Measurements from ENCODE around the gene GNGT2. TPM values are rescaled to one million over a fixed set of nuclear protein-coding genes. Genes with fewer than 3 reads are reported as not detected.

Gene GNGT2
- total and polyA plus RNA-seq, 4 donors, result 1.8 to 12.3 (median 7.3) TPM

DNA sequence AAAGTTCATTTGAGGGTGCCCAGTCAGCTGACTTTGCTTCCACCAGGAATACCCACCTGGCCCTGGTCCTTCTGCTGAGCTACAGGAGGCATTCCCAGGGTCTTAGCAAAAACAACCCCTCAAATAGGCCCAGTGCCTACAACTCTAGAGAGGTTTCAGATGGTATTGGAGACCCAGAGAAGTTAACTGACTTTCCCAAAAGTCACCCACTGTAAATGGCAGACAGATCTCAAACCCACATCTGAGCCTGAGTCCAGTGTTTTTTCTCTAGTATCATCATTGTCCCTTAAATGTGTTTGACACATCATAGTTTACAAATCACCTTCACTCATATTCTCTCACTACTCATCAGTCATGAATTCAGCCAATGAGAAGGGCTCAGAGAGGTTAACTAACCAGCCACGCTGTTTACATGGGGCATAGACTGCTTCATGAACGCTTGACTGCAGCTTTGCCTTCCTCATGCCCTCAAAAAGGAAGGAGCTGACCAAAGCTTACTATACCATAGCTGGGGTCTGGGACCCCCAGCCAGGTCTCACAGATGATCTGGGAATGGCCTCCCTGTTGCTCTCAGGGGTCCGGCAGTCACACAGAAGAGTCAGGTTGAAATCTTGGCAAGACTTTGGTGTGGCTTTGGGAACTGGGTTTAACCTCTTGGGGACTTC, 16.5 kb upstream of the GNGT2 start:
- WGBS, 2 donors, result 48 to 85% methylated on average over 3 of the region's 3 CpGs
- Histone ChIP-seq H3K36me3 (ENCODE audit: control insufficient read depth in 4 of 4, insufficient read depth in 4 of 4, low read length in 4 of 4) (peaks cover 0 to 3% (median 0%) of the 10 kb centered on the region in 4 donors), H3K27ac (ENCODE audit: low read depth in 1 of 2, low read length in 1 of 2) (no peak overlapping the region), H3K9ac (ENCODE audit: insufficient read depth in 1 of 2, low read length in 2 of 2) (no peak overlapping the region), H3K27me3 (ENCODE audit: control insufficient read depth in 3 of 3, insufficient read depth in 3 of 3, low read length in 2 of 3) (peaks cover 0 to 77% (median 58%) of the 10 kb centered on the region in 3 donors), H3K4me1 (ENCODE audit: control insufficient read depth in 5 of 5, insufficient read depth in 5 of 5, low read length in 5 of 5) (peaks cover 0 to 24% (median 0%) of the 10 kb centered on the region in 5 donors), H3K4me3 (no peak overlapping the region), H3K9me3 (ENCODE audit: control insufficient read depth in 4 of 4, insufficient read depth in 3 of 4, low read length in 3 of 4) (no peaks in the 10 kb centered on the region)
- TF ChIP-seq, protein P1, sequence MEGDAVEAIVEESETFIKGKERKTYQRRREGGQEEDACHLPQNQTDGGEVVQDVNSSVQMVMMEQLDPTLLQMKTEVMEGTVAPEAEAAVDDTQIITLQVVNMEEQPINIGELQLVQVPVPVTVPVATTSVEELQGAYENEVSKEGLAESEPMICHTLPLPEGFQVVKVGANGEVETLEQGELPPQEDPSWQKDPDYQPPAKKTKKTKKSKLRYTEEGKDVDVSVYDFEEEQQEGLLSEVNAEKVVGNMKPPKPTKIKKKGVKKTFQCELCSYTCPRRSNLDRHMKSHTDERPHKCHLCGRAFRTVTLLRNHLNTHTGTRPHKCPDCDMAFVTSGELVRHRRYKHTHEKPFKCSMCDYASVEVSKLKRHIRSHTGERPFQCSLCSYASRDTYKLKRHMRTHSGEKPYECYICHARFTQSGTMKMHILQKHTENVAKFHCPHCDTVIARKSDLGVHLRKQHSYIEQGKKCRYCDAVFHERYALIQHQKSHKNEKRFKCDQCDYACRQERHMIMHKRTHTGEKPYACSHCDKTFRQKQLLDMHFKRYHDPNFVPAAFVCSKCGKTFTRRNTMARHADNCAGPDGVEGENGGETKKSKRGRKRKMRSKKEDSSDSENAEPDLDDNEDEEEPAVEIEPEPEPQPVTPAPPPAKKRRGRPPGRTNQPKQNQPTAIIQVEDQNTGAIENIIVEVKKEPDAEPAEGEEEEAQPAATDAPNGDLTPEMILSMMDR (IDR thresholded peaks at IDR 0.05; ENCODE audit: control extremely low read depth, extremely low read depth), result no peak
- no peak for ATAC-seq (ENCODE audit: insufficient read depth, low FRiP score)
- no peak for DNase-seq

DNA sequence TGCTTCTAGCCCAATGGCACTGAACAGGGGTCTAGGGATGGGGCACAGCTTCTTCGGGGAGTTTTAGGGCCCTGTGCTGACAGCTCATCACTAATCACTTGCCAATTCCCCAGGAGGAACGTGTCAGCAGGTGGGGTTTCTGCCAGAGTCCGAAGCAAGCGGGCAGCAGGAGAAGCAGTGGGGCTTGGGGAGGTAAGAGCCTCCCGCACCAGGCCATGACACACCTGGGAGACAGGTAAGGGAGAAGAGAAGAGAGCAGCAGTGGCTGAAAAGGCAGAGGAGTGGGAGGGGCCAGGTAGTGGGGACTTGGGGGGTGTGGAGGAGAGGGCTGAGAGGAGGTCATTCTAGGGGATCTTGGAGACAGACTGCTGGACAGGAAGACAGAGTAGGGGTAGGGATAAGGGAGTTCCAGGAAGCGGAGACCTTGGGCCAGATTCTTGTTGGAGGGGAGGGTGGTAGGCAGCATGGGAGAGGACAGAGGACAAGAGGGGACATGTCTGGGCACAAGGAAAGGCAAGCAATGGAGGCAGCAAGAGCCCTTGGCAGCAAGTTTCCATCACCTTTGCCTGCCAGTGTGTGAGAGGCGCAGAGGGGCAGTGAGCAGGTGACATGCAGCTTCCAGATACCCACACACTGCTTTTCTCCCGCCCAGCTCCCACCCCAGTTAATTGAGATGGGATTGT, 15.3 kb upstream of the GNGT2 start:
- Histone ChIP-seq H3K9ac (ENCODE audit: insufficient read depth in 1 of 2, low read length in 2 of 2) (no peak overlapping the region), H3K27me3 (ENCODE audit: control insufficient read depth in 3 of 3, insufficient read depth in 3 of 3, low read length in 2 of 3) (peaks cover 0 to 68% (median 50%) of the 10 kb centered on the region in 3 donors), H3K9me3 (ENCODE audit: control insufficient read depth in 4 of 4, insufficient read depth in 3 of 4, low read length in 3 of 4) (no peaks in the 10 kb centered on the region), H3K36me3 (ENCODE audit: control insufficient read depth in 4 of 4, insufficient read depth in 4 of 4, low read length in 4 of 4) (peaks cover 0 to 6% (median 0%) of the 10 kb centered on the region in 4 donors), H3K4me1 (ENCODE audit: control insufficient read depth in 5 of 5, insufficient read depth in 5 of 5, low read length in 5 of 5) (peaks cover 0 to 19% (median 0%) of the 10 kb centered on the region in 5 donors), H3K4me3 (no peak overlapping the region), H3K27ac (ENCODE audit: low read depth in 1 of 2, low read length in 1 of 2) (no peak overlapping the region)
- ATAC-seq (ENCODE audit: insufficient read depth, low FRiP score), result no peak
- TF ChIP-seq, protein P1 (IDR thresholded peaks at IDR 0.05; ENCODE audit: control extremely low read depth, extremely low read depth), result no peak
- DNase-seq, result no peak
- WGBS, 2 donors, result 84 to 86% methylated on average over 8 of the region's 8 CpGs

DNA sequence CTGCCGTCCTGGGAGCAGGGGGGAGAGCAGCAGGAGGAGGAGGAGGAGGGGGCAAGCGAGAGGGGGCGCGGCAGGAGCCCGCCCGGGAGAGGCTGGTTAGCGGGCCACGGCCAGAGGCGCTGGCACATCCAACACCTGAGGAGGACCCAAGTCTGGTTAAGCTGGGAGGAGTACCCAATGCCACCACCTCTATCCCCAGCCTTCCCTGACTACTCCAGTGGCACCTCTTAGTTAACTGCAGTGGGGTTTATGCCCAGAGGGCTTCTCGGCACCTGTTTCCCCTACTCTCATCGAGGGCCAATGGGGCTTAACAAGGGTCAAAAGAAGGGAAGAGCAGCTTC, 14.6 kb upstream of the GNGT2 start:
- Histone ChIP-seq H3K27ac (ENCODE audit: low read depth in 1 of 2, low read length in 1 of 2) (no peak overlapping the region), H3K9ac (ENCODE audit: insufficient read depth in 1 of 2, low read length in 2 of 2) (no peak overlapping the region), H3K4me3 (no peak overlapping the region), H3K4me1 (ENCODE audit: control insufficient read depth in 5 of 5, insufficient read depth in 5 of 5, low read length in 5 of 5) (peaks cover 0 to 20% (median 0%) of the 10 kb centered on the region in 5 donors), H3K9me3 (ENCODE audit: control insufficient read depth in 4 of 4, insufficient read depth in 3 of 4, low read length in 3 of 4) (no peaks in the 10 kb centered on the region), H3K36me3 (ENCODE audit: control insufficient read depth in 4 of 4, insufficient read depth in 4 of 4, low read length in 4 of 4) (peaks cover 0 to 11% (median 0%) of the 10 kb centered on the region in 4 donors), H3K27me3 (ENCODE audit: control insufficient read depth in 3 of 3, insufficient read depth in 3 of 3, low read length in 2 of 3) (peaks cover 0 to 64% (median 50%) of the 10 kb centered on the region in 3 donors)
- 22 to 27% methylated on average over 11 of the region's 11 CpGs for WGBS, 2 donors
- ATAC-seq (ENCODE audit: insufficient read depth, low FRiP score) (no peak), DNase-seq (no peak)
- TF ChIP-seq, protein P1 (IDR thresholded peaks at IDR 0.05; ENCODE audit: control extremely low read depth, extremely low read depth), result no peak
